ENCODE measurements around the gene LIN37.

Gene LIN37

GRCh38 chr19:35777086-35777841 is 28.9 kb downstream of the LIN37 start:
- no peak for FAIRE-seq
- TF ChIP-seq SPI1 (IDR thresholded peaks at IDR 0.05; ENCODE audit: low read depth, low read length) = no peak
- no peak for TF ChIP-seq POU2F2 (IDR thresholded peaks at IDR 0.05; ENCODE audit: low read depth, low read length)
- no peak for TF ChIP-seq PAX5 (IDR thresholded peaks at IDR 0.05; ENCODE audit: insufficient read depth, low read length, severe bottlenecking)
- TF ChIP-seq POLR2A (IDR thresholded peaks at IDR 0.05; ENCODE audit: low read depth, low read length) = no peak
- TF ChIP-seq TAF1 (IDR thresholded peaks at IDR 0.05; ENCODE audit: low read depth, low read length) = no peak
- no peak for TF ChIP-seq POLR2AphosphoS5 (IDR thresholded peaks at IDR 0.05; ENCODE audit: low read depth, low read length)
- DNase-seq (ENCODE audit: insufficient read length, low spot score) = no peak

GRCh38 chr19:35777961-35778360 is 29.6 kb downstream of the LIN37 start:
- DNase-seq (ENCODE audit: insufficient read length, low spot score) = no peak
- TF ChIP-seq POLR2AphosphoS5 (IDR thresholded peaks at IDR 0.05; ENCODE audit: low read depth, low read length) = no peak
- no peak for TF ChIP-seq POU2F2 (IDR thresholded peaks at IDR 0.05; ENCODE audit: low read depth, low read length)
- no peak for TF ChIP-seq SPI1 (IDR thresholded peaks at IDR 0.05; ENCODE audit: low read depth, low read length)
- TF ChIP-seq PAX5 (IDR thresholded peaks at IDR 0.05; ENCODE audit: insufficient read depth, low read length, severe bottlenecking) = no peak
- no peak for TF ChIP-seq POLR2A (IDR thresholded peaks at IDR 0.05; ENCODE audit: low read depth, low read length)
- no peak for TF ChIP-seq TAF1 (IDR thresholded peaks at IDR 0.05; ENCODE audit: low read depth, low read length)
- no peak for FAIRE-seq

GRCh38 chr19:35779033-35779432 is 30.7 kb downstream of the LIN37 start:
- no peak for TF ChIP-seq POLR2AphosphoS5 (IDR thresholded peaks at IDR 0.05; ENCODE audit: low read depth, low read length)
- no peak for TF ChIP-seq PAX5 (IDR thresholded peaks at IDR 0.05; ENCODE audit: insufficient read depth, low read length, severe bottlenecking)
- no peak for TF ChIP-seq SPI1 (IDR thresholded peaks at IDR 0.05; ENCODE audit: low read depth, low read length)
- FAIRE-seq (no peak), DNase-seq (ENCODE audit: insufficient read length, low spot score) (no peak)

GRCh38 chr19:35780058-35780457 is 31.7 kb downstream of the LIN37 start:
- no peak for TF ChIP-seq POLR2AphosphoS5 (IDR thresholded peaks at IDR 0.05; ENCODE audit: low read depth, low read length)
- TF ChIP-seq POLR2A (IDR thresholded peaks at IDR 0.05; ENCODE audit: low read depth, low read length) = no peak
- TF ChIP-seq PAX5 (IDR thresholded peaks at IDR 0.05; ENCODE audit: insufficient read depth, low read length, severe bottlenecking) = no peak
- TF ChIP-seq POU2F2 (IDR thresholded peaks at IDR 0.05; ENCODE audit: low read depth, low read length) = no peak
- no peak for TF ChIP-seq SPI1 (IDR thresholded peaks at IDR 0.05; ENCODE audit: low read depth, low read length)
- no peak for TF ChIP-seq TAF1 (IDR thresholded peaks at IDR 0.05; ENCODE audit: low read depth, low read length)
- FAIRE-seq (no peak), DNase-seq (ENCODE audit: insufficient read length, low spot score) (no peak)

- FAIRE-seq (no peak), DNase-seq (ENCODE audit: insufficient read length, low spot score) (no peak)
- TF ChIP-seq POU2F2 (IDR thresholded peaks at IDR 0.05; ENCODE audit: low read depth, low read length) (no peak), PAX5 (IDR thresholded peaks at IDR 0.05; ENCODE audit: insufficient read depth, low read length, severe bottlenecking) (no peak), SPI1 (IDR thresholded peaks at IDR 0.05; ENCODE audit: low read depth, low read length) (no peak), TAF1 (IDR thresholded peaks at IDR 0.05; ENCODE audit: low read depth, low read length) (no peak), POLR2AphosphoS5 (IDR thresholded peaks at IDR 0.05; ENCODE audit: low read depth, low read length) (no peak)
Measured at GRCh38 chr19:35780717-35781116, 32.3 kb downstream of the LIN37 start.

GRCh38 chr19:35781650-35782049 is 33.3 kb downstream of the LIN37 start:
- TF ChIP-seq PAX5 (IDR thresholded peaks at IDR 0.05; ENCODE audit: insufficient read depth, low read length, severe bottlenecking) = no peak
- no peak for TF ChIP-seq POLR2AphosphoS5 (IDR thresholded peaks at IDR 0.05; ENCODE audit: low read depth, low read length)
- TF ChIP-seq SPI1 (IDR thresholded peaks at IDR 0.05; ENCODE audit: low read depth, low read length) = no peak
- FAIRE-seq = no peak
- DNase-seq (ENCODE audit: insufficient read length, low spot score) = no peak

GRCh38 chr19:35782589-35782988 is 34.2 kb downstream of the LIN37 start:
- DNase-seq (ENCODE audit: insufficient read length, low spot score) (no peak), FAIRE-seq (no peak)
- TF ChIP-seq POLR2AphosphoS5 (IDR thresholded peaks at IDR 0.05; ENCODE audit: low read depth, low read length) = no peak
- TF ChIP-seq POLR2A (IDR thresholded peaks at IDR 0.05; ENCODE audit: low read depth, low read length) = no peak
- TF ChIP-seq PAX5 (IDR thresholded peaks at IDR 0.05; ENCODE audit: insufficient read depth, low read length, severe bottlenecking) = no peak
- no peak for TF ChIP-seq POU2F2 (IDR thresholded peaks at IDR 0.05; ENCODE audit: low read depth, low read length)
- no peak for TF ChIP-seq SPI1 (IDR thresholded peaks at IDR 0.05; ENCODE audit: low read depth, low read length)
- no peak for TF ChIP-seq TAF1 (IDR thresholded peaks at IDR 0.05; ENCODE audit: low read depth, low read length)

GRCh38 chr19:35783469-35784434 is 35.4 kb downstream of the LIN37 start:
- FAIRE-seq (no peak), DNase-seq (ENCODE audit: insufficient read length, low spot score) (no peak)
- TF ChIP-seq PAX5 (IDR thresholded peaks at IDR 0.05; ENCODE audit: insufficient read depth, low read length, severe bottlenecking) (no peak), SPI1 (IDR thresholded peaks at IDR 0.05; ENCODE audit: low read depth, low read length) (no peak), TAF1 (IDR thresholded peaks at IDR 0.05; ENCODE audit: low read depth, low read length) (no peak), POU2F2 (IDR thresholded peaks at IDR 0.05; ENCODE audit: low read depth, low read length) (no peak), POLR2A (IDR thresholded peaks at IDR 0.05; ENCODE audit: low read depth, low read length) (no peak), POLR2AphosphoS5 (IDR thresholded peaks at IDR 0.05; ENCODE audit: low read depth, low read length) (no peak)

GRCh38 chr19:35784503-35785338 is 36.3 kb downstream of the LIN37 start:
- TF ChIP-seq SPI1 (IDR thresholded peaks at IDR 0.05; ENCODE audit: low read depth, low read length) (no peak), POLR2AphosphoS5 (IDR thresholded peaks at IDR 0.05; ENCODE audit: low read depth, low read length) (no peak), TAF1 (IDR thresholded peaks at IDR 0.05; ENCODE audit: low read depth, low read length) (no peak), POU2F2 (IDR thresholded peaks at IDR 0.05; ENCODE audit: low read depth, low read length) (no peak), PAX5 (IDR thresholded peaks at IDR 0.05; ENCODE audit: insufficient read depth, low read length, severe bottlenecking) (no peak), POLR2A (IDR thresholded peaks at IDR 0.05; ENCODE audit: low read depth, low read length) (no peak)
- DNase-seq (ENCODE audit: insufficient read length, low spot score) = no peak
- no peak for FAIRE-seq
